Stimulated activated CD8-positive, alpha-beta memory T cell treated with anti-CD3 and anti-CD28 coated beads, Interleukin-15, amount 100 ng/mL, for 4 hours (primary cell): ENCODE data around the gene RALGPS1.

ENCODE experiments used
- DNase-seq, 2 donors: peaks; one replicate each; pipeline ENCODE4 v3.0.0-alpha.2; 2020; ENCODE audit warnings: low read depth in 2 of 2

RALGPS1 gene

GRCh38 chr9:127053057-127053821, 138.7 kb downstream of the RALGPS1 start:
- DNase-seq: no peak

GRCh38 chr9:127053960-127054359, 139.4 kb downstream of the RALGPS1 start:
- no peak for DNase-seq

GRCh38 chr9:127055745-127056402, 141.3 kb downstream of the RALGPS1 start:
- no peak for DNase-seq

GRCh38 chr9:127056446-127056845, 141.9 kb downstream of the RALGPS1 start:
- no peak for DNase-seq

- no peak for DNase-seq
Measured at GRCh38 chr9:127058011-127058644, 143.5 kb downstream of the RALGPS1 start.

- no peak for DNase-seq
Measured at GRCh38 chr9:127058645-127059021, 144.1 kb downstream of the RALGPS1 start.

- no peak for DNase-seq
Measured at GRCh38 chr9:127059030-127059429, 144.4 kb downstream of the RALGPS1 start.

GRCh38 chr9:127059765-127060361, 145.3 kb downstream of the RALGPS1 start:
- DNase-seq: no peak

- no peak for DNase-seq
Measured at GRCh38 chr9:127061411-127061810, 146.8 kb downstream of the RALGPS1 start.

- no peak for DNase-seq
Measured at GRCh38 chr9:127064335-127064734, 149.8 kb downstream of the RALGPS1 start.

GRCh38 chr9:127065592-127065991, 151.0 kb downstream of the RALGPS1 start:
- DNase-seq: no peak

- DNase-seq: no peak
Measured at GRCh38 chr9:127066060-127066850, 151.7 kb downstream of the RALGPS1 start.

GRCh38 chr9:127066851-127067136, 152.2 kb downstream of the RALGPS1 start:
- DNase-seq: no peak

- no peak for DNase-seq
Measured at GRCh38 chr9:127067603-127068220, 153.1 kb downstream of the RALGPS1 start.

GRCh38 chr9:127074561-127075548, 160.3 kb downstream of the RALGPS1 start:
- no peak for DNase-seq

GRCh38 chr9:127075624-127076372, 161.2 kb downstream of the RALGPS1 start:
- no peak for DNase-seq

GRCh38 chr9:127076860-127077643, 162.5 kb downstream of the RALGPS1 start:
- DNase-seq: no peak

GRCh38 chr9:127077644-127077946, 163.0 kb downstream of the RALGPS1 start:
- no peak for DNase-seq

GRCh38 chr9:127078336-127078735, 163.8 kb downstream of the RALGPS1 start:
- no peak for DNase-seq
